Measurements from ENCODE around the gene SERPINB11.
"Not testable (repeated sequence)": the region's sequence is repeated elsewhere in the genome, so short reads cannot be mapped to it uniquely, and the experiment has no call there.

The SERPINB11 gene

GRCh38 chr18:63759786-63760185, 57.0 kb downstream of the SERPINB11 start:
- peaks cover 12% of the 10 kb centered on the region for H3K9me3 Mint-ChIP-seq
- not testable (repeated sequence) for H3K36me3 Mint-ChIP-seq; ATAC-seq; H3K4me3 Mint-ChIP-seq; H3K27ac Mint-ChIP-seq; H3K4me1 Mint-ChIP-seq; DNase-seq (ENCODE audit: low spot score in 2 of 2)

DNA sequence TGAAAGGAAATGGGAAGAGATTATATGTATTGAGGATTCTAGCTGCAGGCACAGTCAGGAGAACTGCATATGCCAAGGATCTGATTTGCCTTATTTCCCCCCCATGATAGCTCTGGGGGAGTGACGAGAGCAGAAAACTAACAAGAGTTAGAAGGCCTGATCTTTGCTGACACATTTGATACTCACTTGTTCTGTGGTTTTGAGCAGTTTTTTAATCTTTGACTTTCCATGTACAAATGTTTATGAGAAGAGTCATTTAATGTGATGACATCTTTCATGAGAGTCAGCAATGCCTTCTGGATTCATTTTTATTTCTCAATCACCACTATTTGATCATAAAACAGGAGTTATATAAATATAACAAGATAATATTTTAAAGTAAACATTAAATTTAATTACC, 59.8 kb downstream of the SERPINB11 start:
- Mint-ChIP-seq H3K27ac (no peak overlapping the region), H3K9me3 (peaks cover 12% of the 10 kb centered on the region), H3K4me1 (no peaks in the 10 kb centered on the region), H3K4me3 (no peak overlapping the region), H3K36me3 (no peaks in the 10 kb centered on the region)
- DNase-seq (ENCODE audit: low spot score in 2 of 2) (no peak), ATAC-seq (no peak)

- ATAC-seq (no peak), DNase-seq (ENCODE audit: low spot score in 2 of 2) (no peak)
- no peaks in the 10 kb centered on the region for H3K36me3 Mint-ChIP-seq
- H3K9me3 Mint-ChIP-seq, result peaks cover 12% of the 10 kb centered on the region
- H3K4me1 Mint-ChIP-seq, result no peaks in the 10 kb centered on the region
- H3K4me3 Mint-ChIP-seq, result no peak overlapping the region
- no peak overlapping the region for H3K27ac Mint-ChIP-seq
Observed at GRCh38 chr18:63763831-63764600, 61.3 kb downstream of the SERPINB11 start.

GRCh38 chr18:63765837-63766236, 63.1 kb downstream of the SERPINB11 start:
- Mint-ChIP-seq H3K9me3 (peaks cover 3% of the 10 kb centered on the region), H3K4me1 (no peaks in the 10 kb centered on the region)
- no peak for ATAC-seq

More at GRCh38 chr18:63765837-63766236, 63.1 kb downstream of the SERPINB11 start:
- Mint-ChIP-seq H3K27ac (no peak overlapping the region), H3K36me3 (no peaks in the 10 kb centered on the region), H3K4me3 (no peak overlapping the region)
- DNase-seq (ENCODE audit: low spot score in 2 of 2), result no peak

Measured in stimulated activated effector memory CD8-positive, alpha-beta T cell treated with anti-CD3 and anti-CD28 coated beads, Interleukin-12 subunit alpha, Interleukin-12 subunit beta, amount 100 ng/mL, for 72 hours (primary cell).